HG03025 (cell line): ENCODE measurements around the gene DYNC2I2.

Source experiments
- ATAC-seq: cut with Tn5 transposase; IDR thresholded peaks from one replicate; pipeline ENCODE4 v1.9.1; 2021; ENCODE audit warnings: mild to moderate bottlenecking, moderate library complexity; ENCODE audit not compliant: unreplicated experiment, low FRiP score

The DYNC2I2 gene

DNA sequence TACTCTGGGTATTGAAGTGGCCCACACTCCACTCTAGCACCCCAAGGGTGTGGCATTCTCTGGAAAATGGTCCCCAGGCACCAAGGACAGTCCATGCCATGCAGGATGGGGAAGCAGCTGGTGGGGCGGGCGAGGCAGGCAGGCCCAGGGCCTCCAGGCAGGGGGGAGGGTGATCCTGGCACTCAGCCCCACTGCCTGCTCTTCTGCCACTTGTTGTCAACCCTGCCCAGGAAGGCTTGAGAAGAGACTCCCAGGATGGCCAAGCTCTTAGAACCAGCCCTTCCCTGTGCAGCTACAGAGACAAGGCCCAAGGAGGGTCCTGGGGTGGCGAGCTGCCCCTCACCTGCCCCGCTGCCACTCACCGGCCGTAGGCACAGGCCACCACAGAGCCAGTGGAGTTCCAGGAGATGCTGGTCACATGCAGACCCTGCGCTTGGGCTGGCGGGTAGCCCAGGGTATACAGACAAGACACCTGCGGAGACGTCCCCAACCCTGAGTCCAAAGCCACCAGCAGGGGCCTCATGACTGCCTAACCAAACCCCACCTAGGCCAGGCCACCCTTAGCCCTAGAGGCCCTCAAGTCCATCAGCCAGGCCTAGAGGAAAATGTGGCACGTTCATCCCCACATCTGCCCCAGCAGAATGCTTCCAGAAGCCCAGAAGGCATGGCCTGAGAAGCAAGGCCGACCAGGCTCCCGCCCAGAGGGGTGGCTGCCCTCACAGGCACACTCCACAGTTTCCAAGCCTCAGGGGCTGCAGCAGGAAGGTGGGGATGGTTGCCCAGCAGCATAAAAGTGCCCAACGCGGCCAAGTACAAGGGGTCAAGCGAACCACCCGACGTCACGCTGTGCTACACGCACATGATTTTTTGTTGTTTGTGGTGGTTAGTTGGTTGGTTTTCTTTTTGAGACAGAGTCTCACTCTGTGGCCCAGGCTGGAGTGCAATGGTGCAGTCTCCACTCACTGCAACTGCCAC is 19.8 kb downstream of the DYNC2I2 start:
- no peak for ATAC-seq

DNA sequence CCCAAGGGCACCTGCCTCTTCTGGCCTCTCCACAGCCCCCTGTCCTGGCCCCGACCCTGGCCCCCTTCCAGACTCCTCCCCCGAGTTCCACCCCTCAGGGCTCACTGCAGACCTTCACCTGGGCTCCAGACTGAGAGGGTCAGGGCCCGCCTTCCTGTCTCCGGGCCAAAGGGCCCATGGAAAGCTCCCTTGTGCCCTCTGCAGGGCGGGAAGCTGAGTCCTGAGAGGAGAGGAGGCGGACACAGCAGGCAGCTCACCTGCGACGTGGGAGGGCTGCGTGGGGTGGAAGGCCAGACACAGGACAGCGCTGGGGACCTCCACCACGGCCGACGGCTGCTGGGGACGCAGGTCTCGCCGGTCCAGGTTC is 20.6 kb downstream of the DYNC2I2 start:
- ATAC-seq = no peak

DNA sequence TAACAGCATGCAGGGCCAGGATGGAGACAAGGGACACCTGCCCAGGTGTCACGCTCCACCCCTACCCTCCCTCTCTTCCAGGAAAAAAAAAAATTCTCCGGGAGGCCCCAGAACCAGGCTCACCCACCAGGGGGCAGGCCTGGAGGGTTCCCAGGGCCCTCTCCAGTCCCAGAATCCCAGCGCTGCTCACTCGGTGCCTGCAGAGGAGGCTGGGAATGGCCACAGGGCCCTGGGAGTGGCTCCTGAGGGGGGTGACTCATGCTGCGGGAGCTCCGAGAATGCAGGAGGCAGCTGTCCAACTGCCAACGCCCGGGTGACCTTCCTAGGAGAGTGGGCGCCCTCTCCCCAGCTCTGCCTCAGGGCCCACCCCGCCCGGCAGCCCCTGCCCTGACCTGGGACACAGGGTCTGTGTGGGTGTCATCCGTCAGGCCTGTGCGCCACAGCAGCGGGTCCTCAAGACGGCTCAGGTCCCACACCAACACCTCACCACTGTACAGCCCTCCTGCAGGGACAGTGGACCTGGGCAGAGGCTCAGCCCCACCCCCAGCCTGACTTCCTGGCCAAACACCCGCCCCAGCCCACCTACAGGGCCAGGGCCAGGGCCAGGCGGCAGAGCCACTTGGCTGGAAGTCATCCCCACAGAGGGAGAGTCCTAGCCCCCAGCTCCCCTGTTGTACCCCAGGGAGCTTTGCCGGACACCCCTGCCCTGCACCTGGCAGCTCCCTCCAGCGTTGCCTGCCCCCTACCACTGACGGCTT is 21.2 kb downstream of the DYNC2I2 start:
- ATAC-seq = no peak

DNA sequence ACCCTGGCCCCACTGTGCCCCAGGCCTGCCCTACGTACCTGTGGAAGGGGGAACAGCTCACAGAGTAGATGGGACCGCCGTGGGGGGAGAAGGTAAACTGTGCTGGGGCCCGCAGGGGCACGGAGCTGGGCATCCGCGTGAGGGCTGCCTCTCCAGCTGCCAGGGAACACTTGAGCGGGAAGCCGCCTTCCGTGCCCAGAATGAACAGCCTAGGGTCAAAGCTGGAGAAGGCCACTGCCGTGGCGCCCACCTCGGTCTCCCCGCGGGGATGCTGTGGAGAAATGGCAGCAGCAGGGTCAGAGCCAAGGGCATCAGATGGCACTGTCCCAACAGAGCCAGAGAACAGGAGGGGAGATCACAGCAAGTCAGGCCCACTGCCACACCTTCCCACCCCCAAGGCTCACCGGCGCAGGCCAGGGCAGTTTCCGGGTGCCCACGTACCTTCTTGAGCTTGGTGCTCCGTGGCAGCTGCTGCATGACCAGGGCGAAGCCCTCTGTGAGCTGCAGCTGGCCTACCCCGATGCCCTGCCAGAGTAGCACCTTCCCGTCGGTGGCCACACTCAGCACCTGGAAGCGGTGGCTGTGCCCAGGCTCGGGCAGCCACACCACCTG is 21.9 kb downstream of the DYNC2I2 start:
- ATAC-seq = no peak

DNA sequence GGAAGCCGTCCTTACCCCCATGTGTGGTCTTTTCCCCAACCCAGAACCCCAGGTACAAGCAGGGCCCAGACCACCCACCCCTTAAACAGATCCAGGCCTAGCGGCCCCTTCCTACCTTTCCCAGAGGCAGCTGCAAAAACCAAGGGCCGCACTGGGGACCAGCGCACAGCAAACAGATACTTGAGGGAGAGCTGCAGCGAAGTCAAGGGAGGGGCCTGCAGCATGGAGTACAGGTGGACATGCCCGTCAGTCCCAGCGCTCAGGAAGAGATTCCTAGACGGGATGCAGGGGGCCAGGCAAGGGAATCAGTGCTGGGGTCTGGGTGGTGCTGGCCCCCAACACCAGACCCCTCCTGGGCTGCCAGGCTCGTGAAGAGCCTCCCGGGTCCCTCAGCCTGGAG is 22.5 kb downstream of the DYNC2I2 start:
- ATAC-seq = no peak

DNA sequence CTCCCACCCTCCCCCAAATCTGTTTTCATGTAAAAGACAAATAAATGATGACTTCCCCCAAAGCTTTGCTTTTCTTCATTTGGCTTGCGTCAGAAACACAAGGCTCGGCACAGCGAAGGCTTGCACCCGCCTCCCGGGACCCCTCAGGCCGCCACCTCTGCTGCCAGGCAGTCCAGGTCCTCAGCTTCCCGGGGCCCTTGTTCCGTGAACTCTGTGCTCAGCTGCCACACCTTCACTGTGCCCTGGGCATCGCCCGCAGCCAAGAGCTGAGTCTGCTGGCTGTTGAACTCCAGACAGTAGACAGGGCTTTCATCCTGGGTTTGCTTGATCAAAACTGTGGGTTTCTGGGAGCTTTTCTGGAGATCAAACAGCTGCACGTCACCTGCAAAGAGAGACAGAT is 23.0 kb downstream of the DYNC2I2 start:
- no peak for ATAC-seq

DNA sequence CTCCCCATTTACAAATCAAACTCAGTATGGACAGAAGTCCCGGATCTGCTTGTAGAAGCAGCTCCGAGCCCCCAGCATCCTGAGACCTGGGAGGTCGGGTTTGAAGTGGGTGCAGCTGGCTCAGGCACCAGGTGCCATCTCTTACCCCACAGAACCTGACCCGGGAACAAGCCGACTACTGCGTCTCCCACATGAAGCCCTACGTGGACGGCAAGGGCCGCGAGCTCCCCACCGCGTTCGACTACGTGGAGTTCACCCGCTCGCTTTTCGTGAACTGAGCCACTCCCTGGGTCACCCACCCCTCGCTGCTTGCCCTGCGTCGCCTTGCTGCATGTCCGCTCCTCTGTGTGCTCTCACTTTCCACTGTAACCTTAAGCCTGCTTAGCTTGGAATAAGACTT is 23.6 kb downstream of the DYNC2I2 start:
- no peak for ATAC-seq

DNA sequence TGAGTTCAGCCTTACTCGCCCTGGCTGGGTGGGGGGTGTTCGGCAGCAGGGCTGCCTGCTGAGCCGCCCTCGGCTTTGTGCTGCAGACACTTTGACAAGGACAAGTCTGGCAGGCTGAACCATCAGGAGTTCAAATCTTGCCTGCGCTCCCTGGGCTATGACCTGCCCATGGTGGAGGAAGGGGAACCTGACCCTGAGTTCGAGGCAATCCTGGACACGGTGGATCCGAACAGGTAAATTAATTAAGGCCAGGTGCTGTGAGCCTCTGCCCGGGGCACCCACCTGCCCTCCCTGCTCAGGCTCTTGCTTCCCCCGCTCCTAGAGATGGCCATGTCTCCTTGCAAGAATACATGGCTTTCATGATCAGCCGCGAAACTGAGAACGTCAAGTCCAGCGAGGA is 24.2 kb downstream of the DYNC2I2 start:
- no peak for ATAC-seq

DNA sequence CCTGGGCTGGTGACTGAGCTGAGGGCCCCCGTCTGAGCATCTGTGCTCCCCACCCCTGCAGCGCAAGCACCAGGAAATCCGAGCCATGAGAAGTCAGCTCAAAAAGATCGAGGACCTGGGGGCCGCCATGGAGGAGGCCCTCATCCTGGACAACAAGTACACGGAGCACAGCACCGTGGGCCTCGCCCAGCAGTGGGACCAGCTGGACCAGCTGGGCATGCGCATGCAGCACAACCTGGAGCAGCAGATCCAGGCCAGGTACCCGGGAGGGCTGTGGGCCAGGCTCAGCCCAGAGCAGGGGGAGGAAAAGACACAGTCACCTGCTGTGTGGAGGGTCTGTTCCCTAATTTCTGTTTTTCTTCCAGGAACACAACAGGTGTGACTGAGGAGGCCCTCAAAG is 24.6 kb downstream of the DYNC2I2 start:
- ATAC-seq = no peak

DNA sequence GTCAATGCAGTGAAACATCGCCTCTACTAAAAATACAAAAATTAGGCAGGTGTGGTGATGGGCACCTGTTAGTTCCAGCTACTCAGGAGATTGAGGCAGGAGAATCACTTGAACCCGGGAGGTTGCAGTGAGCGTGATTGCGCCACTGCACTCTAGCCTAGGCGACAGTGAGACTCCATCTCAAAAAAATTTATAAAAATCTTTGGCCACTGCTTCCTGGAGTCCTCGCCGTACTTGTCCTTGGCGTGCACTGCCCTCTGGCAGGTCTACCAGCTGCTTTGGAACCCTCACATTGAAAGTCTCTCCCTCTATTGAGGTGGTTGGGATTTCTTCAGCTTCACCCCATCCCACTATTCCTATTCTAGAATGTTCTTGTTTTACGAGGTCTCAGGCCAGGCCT is 25.0 kb downstream of the DYNC2I2 start:
- ATAC-seq = no peak

DNA sequence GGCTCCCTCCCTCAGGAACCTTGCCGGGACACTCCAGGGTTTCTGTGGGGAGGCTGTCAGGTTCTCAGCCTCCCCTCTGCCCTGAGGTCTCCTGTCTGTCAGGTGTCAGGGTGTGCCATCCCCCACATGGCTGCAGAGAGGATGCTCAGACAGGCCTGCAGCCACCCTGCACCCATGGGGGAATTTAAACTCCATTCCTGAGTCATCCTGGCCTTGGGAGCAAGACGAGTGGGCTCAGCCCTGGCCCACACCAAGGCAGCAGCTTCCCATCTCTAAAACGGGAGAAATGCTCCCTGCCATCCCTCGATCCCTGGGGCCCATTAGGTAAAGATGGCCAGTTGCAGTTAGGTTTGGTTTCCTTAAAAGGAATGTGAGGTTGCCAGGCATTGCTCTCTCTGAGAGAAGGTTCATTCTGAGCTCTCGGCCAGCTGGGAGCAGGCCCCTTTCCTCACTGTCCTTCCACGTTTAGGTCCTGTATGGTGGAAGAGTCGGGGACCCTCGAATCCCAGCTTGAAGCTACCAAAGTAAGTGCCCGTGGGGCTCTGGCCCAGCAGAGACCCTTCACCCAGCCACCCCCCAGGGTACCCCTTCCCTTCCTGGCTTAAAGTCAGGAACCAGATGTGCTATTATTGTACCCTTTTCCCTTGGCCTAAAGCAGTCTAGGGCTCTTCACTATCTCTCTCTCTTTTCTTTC is 26.6 kb downstream of the DYNC2I2 start:
- ATAC-seq = no peak

DNA sequence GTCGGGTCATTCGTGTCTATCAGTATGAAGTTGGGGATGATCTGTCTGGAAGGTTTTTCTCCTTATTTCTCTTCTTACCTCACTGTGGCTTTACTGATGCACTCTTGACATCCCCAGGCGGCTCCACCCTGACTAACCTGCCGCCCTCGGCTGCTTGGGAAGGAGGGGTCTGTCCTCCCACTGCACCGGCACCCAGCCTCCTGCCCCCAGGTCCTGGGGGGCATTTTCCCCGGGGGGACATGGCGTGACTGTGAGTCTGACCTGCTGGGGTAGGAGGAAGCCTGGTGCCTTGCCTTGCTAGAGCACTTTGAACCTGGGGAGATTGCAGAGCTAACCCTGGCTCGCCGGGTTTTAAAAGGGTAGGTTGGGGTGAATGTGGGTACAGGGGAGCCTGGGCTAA is 27.5 kb downstream of the DYNC2I2 start:
- ATAC-seq = no peak

DNA sequence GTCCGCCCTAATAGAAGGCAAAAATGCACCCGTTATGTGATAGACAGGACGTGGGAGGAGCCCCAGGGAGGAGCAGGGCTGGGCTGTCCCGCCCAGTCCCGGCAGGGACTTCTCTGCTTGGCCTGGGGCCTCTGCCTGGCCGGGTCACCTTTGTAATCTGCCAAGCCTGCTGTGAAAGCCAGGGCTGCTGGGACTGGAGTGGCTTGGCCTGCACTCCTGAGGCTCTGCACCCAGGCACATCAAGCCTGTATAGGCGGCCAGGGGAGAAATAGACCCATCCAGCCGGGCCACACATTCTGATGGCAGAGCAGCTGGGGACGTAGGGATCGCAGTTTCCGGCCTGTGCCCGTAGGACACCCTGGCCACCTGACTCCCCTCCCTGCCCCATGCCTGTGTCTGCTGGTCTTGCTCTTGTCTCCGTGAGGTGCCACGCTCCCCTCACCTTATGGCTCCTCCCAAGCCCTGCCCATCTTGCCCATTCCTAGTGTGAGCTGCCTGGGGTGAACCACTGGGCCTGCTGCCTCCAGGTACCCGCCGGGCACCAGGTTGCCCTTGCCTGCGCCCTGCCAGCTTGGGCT is 28.1 kb downstream of the DYNC2I2 start:
- ATAC-seq = no peak

DNA sequence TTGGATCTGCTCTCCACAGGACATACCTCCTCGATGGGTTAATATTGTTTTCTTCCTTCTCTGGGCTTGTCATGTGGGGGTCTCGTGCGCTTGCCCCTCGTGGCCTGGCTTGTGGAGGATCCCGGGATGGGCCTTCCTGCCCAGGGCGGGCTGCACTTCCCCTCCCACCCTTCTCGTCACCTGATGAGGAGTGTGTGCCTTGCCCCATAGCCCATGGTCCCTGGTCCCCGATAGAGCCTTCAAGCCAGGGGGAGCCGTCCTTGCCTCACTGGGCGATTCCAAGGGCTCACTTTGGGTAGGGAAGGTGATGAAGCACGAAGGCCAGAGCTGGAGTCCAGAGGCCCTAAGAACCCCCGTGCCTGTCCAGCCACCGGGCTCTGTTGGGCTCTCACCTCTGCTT is 28.7 kb downstream of the DYNC2I2 start:
- ATAC-seq = no peak

DNA sequence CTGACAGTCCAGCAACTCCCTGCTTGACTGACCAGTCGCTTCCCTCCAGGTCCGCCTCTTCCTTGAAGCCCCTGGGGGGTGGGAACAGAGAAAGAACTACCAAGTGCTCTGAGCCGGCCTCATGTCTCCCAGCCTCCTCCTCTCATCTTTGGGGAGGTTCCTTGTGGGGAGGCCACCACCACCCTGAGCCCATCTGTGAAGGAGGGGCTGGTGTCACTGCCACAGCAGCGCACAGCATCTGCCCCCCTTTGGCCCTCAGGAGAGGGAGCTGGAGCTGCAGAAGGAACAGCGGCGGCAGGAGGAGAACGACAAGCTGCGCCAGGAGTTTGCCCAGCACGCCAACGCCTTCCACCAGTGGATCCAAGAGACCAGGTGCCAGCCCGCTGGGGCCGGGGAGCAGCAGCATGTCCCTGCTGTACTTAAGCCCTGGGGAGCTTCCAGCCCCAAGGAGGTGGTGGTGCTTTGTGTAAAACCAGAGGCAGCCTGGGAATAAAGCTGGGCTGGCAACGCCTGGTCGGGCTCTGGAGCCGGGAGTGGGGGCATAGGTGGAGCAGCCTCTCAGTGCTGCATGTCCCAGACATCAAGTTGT is 29.4 kb downstream of the DYNC2I2 start:
- ATAC-seq = no peak

DNA sequence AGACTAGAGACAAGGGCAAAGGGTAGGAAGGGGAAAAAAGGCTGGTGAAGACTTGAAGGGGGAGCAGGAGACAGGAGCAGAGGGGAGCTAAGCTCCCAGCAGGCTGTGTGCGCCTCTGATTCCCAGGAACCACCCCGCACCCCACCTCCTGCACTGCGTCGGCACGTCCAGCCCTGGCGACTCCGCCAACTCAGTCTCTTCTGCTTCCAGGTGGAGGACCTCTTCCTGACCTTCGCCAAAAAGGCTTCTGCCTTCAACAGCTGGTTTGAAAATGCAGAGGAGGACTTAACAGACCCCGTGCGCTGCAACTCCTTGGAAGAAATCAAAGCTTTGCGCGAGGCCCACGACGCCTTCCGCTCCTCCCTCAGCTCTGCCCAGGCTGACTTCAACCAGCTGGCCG is 30.5 kb downstream of the DYNC2I2 start:
- ATAC-seq = no peak

DNA sequence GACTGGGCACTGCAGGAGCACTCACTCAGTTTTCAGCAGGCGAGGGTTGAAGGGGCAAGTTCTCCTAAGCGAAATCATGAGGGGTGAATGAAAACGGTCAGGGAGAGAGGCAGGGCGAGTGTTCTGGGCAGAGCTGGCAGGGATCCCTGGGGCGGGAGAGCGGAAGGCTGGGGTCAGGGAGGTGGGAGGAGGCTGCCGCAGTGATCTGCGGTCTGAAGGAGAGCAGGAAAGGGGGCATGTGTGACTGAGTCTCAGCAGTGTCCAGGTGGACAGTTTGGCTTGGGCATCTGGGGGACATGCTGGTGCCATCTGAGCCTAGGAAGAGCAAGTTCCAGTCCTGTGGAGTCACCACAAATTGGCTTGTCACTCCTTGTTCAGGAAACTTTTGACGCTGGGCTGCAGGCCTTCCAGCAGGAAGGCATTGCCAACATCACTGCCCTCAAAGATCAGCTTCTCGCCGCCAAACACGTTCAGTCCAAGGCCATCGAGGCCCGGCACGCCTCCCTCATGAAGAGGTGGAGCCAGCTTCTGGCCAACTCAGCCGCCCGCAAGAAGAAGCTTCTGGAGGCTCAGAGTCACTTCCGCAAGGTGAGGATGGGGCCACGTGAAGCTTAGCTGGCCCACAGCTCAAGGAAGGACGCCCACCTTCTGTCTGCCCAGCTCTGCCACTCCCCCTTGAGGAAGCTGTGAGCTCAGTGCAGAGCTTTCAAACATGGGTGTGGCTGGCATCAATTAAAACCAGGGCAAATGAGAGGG is 31.1 kb downstream of the DYNC2I2 start:
- no peak for ATAC-seq

DNA sequence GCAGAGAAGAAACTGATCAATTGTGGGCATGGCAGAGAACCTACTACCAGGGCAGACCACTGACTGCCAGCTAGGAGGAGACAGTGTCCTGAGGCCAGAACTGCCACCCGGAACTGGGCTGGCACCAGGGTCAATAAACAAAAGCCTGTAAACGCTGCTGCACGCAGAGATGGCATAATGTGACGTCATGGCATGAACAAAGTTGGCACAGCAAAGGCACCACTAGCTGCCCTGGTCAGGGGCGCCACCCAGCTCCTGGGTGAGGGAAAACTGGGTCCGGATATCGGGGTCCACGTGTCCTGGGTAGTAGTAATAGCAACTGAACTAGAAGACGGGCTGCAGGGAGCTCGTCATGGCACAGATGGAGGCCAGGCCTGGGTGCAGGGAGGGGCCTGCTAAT is 32.1 kb downstream of the DYNC2I2 start:
- no peak for ATAC-seq

DNA sequence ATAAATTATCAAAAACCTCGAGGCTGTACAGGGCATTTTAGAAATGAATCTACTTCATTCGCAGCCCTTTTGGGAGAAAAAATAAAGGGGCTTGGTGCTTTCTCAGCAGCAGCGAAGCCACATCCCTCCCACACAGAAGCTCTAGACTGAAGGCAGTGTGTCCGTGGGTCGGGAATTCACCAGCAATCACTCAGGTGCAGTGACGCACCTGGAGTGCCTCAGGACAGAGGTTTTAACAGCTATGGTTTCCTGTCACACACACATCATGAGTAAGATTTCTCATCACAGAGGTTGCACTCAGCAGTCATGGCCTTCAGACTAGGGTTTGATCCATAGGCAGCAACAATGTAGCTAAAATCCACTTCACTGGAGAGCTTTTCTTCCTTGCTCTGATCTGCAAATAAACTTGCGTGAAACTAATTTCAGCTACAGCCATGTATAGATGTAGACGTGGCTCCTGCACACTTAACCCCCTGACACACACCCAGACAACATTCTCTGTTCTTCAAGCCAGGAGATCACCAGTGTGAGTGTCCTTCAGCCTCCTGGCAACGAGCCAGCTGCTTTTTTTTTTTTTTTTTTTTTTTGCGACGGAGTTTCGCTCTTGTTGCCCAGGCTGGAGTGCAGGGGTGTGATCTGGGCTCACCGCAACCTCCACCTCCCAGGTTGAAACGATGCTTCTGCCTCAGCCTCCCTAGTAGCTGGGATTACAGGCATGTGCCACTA is 34.8 kb downstream of the DYNC2I2 start:
- ATAC-seq = no peak
